IMR-90 (cell line): ENCODE measurements around the gene LEUTX. TPM values are rescaled to one million over a fixed set of nuclear protein-coding genes. Genes with fewer than 3 reads are reported as not detected.

Experiments
- ATAC-seq: fragments of 200-7000 bp; cut with Tn5 transposase; 2 replicates; pipeline ENCODE4 v1.9.1; 2020; ENCODE audit warnings: low read depth, mild to moderate bottlenecking, moderate library complexity
- BruUV-seq: library from RNA; stranded (reverse); fragments of 400-500 nt; replicated peaks from 2 replicates; lab custom pipeline; 2021; lab: Mats Ljungman, UMichigan
- CTCF ChIA-PET: fragments of 300-600 bp; formaldehyde crosslinking; extraction: SDS; loops from one replicate; lab custom pipeline; 2021; ENCODE audit warnings: antibody characterized with exemption; lab: Yijun Ruan, JAX
- POLR2A ChIA-PET: fragments of 300-600 bp; sonication (Branson Sonifier 250); formaldehyde crosslinking; loops from one replicate; lab custom pipeline; 2022; ENCODE audit warnings: antibody characterized with exemption; ENCODE audit not compliant: unreplicated experiment; lab: Charles Lee
- DNase-seq: peaks from one replicate; pipeline ENCODE4 v3.0.0; 2013
- H2AFZ ChIP-seq: replicated peaks from 2 replicates; pipeline ENCODE3; 2013; ENCODE audit warnings: low read length, mild to moderate bottlenecking; ENCODE audit not compliant: poor library complexity
- H2AK5ac ChIP-seq: 2 replicates; pipeline ENCODE4 v1.6.1; 2013; ENCODE audit warnings: low read depth, low read length, inconsistent platforms
- H2AK9ac ChIP-seq: replicated peaks from 2 replicates; pipeline ENCODE3; 2013; ENCODE audit warnings: mild to moderate bottlenecking, low read depth, low read length, moderate library complexity; ENCODE audit not compliant: poor library complexity
- H2BK120ac ChIP-seq: 2 replicates; pipeline ENCODE4 v1.6.1; 2013; ENCODE audit warnings: low read depth, low read length, inconsistent platforms
- H2BK15ac ChIP-seq: 3 replicates; pipeline ENCODE4 v1.6.1; 2013; ENCODE audit warnings: low read depth, low read length, inconsistent platforms
- H2BK20ac ChIP-seq: 2 replicates; pipeline ENCODE4 v1.6.1; 2013; ENCODE audit warnings: low read depth, mild to moderate bottlenecking, inconsistent platforms, low read length, moderate library complexity
- H2BK5ac ChIP-seq: 2 replicates; pipeline ENCODE4 v1.6.1; 2013; ENCODE audit warnings: mild to moderate bottlenecking, low read depth, low read length, inconsistent platforms; ENCODE audit not compliant: poor library complexity, severe bottlenecking
- H3K14ac ChIP-seq: replicated peaks from 2 replicates; pipeline ENCODE4 v1.6.1; 2013; ENCODE audit warnings: low read depth, low read length, inconsistent platforms
- H3K18ac ChIP-seq: 2 replicates; pipeline ENCODE4 v1.6.1; 2013; ENCODE audit warnings: low read depth, low read length, control low read depth
- H3K23ac ChIP-seq: 2 replicates; pipeline ENCODE4 v1.6.1; 2013; ENCODE audit warnings: low read depth, low read length, inconsistent platforms
- H3K27ac ChIP-seq: 2 replicates; pipeline ENCODE4 v1.5.1; 2013; ENCODE audit warnings: mild to moderate bottlenecking, control low read depth, low read length; ENCODE audit not compliant: insufficient read depth
- H3K27me3 ChIP-seq: 2 replicates; pipeline ENCODE4 v1.6.1; 2013; ENCODE audit warnings: low read length; ENCODE audit not compliant: control insufficient read depth, insufficient read depth
- H3K36me3 ChIP-seq: 2 replicates; pipeline ENCODE4 v1.6.1; 2013; ENCODE audit warnings: low read length, mixed read lengths; ENCODE audit not compliant: control insufficient read depth, insufficient read depth
- H3K4ac ChIP-seq: 2 replicates; pipeline ENCODE4 v1.6.1; 2013; ENCODE audit warnings: low read depth, low read length, inconsistent platforms
- H3K4me1 ChIP-seq: 2 replicates; pipeline ENCODE4 v1.6.1; 2013; ENCODE audit warnings: low read length, mixed read lengths; ENCODE audit not compliant: control insufficient read depth, insufficient read depth
- H3K4me2 ChIP-seq: 2 replicates; pipeline ENCODE4 v1.6.1; 2013; ENCODE audit warnings: low read depth, mild to moderate bottlenecking, control low read depth, low read length, moderate library complexity
- H3K4me3 ChIP-seq: 2 replicates; pipeline ENCODE4 v1.5.1; 2013; ENCODE audit warnings: low read depth, mild to moderate bottlenecking, control low read depth, low read length, moderate library complexity; ENCODE audit not compliant: insufficient read depth
- H3K56ac ChIP-seq: 2 replicates; pipeline ENCODE4 v1.6.1; 2013; ENCODE audit warnings: low read length, inconsistent platforms; ENCODE audit not compliant: insufficient read depth; ENCODE audit errors: extremely low read depth
- H3K79me1 ChIP-seq, 2 experiments: 2 replicates each; pipeline ENCODE4 v1.6.1; 2013; ENCODE audit warnings: low read length in 2 of 2, inconsistent platforms in 1 of 2, low read depth in 1 of 2
- H3K9ac ChIP-seq: 2 replicates; pipeline ENCODE4 v1.6.1; 2013; ENCODE audit warnings: low read depth, low read length, control low read depth
- H3K9me1 ChIP-seq: 2 replicates; pipeline ENCODE4 v1.6.1; 2013; ENCODE audit warnings: low read length, inconsistent platforms; ENCODE audit not compliant: insufficient read depth
- H3K9me3 ChIP-seq: 2 replicates; pipeline ENCODE4 v1.6.1; 2013; ENCODE audit warnings: low read length; ENCODE audit not compliant: control insufficient read depth, insufficient read depth
- H4K20me1 ChIP-seq: 2 replicates; pipeline ENCODE4 v1.6.1; 2013; ENCODE audit warnings: low read length, inconsistent platforms; ENCODE audit not compliant: insufficient read depth
- H4K5ac ChIP-seq: 2 replicates; pipeline ENCODE4 v1.6.1; 2013; ENCODE audit warnings: mild to moderate bottlenecking, low read depth, low read length, control low read depth
- H4K8ac ChIP-seq, 2 experiments: 2 replicates each; pipeline ENCODE4 v1.6.1; 2013; ENCODE audit warnings: low read depth in 2 of 2, low read length in 2 of 2, control low read depth in 1 of 2, inconsistent platforms in 1 of 2
- H4K91ac ChIP-seq: 2 replicates; pipeline ENCODE4 v1.6.1; 2013; ENCODE audit warnings: low read depth, low read length, inconsistent platforms; ENCODE audit not compliant: insufficient read depth
- BHLHE40 ChIP-seq: fragments of 150-350 bp; IDR thresholded peaks from 2 replicates; pipeline ENCODE4 v1.6.1; 2016; ENCODE audit warnings: mild to moderate bottlenecking, low read depth, low read length
- CEBPB ChIP-seq: IDR thresholded peaks from 2 replicates; pipeline ENCODE4 v1.6.1; 2012; ENCODE audit warnings: low read depth, low read length, improper control_type of control experiment
- FOS ChIP-seq: fragments of 150-350 bp; IDR thresholded peaks from 2 replicates; pipeline ENCODE4 v1.6.1; 2016; ENCODE audit warnings: low read depth, low read length
- MAFK ChIP-seq: IDR thresholded peaks from 2 replicates; pipeline ENCODE4 v1.6.1; 2012; ENCODE audit warnings: low read depth, low read length, improper control_type of control experiment
- MAZ ChIP-seq: IDR thresholded peaks from 2 replicates; pipeline ENCODE4 v1.6.1; 2012; ENCODE audit warnings: low read depth, mild to moderate bottlenecking, low read length, improper control_type of control experiment, moderate library complexity, borderline replicate concordance
- RAD21 ChIP-seq: IDR thresholded peaks from 2 replicates; pipeline ENCODE4 v1.6.1; 2012; ENCODE audit warnings: low read length, improper control_type of control experiment
- RCOR1 ChIP-seq: IDR thresholded peaks from 2 replicates; pipeline ENCODE4 v1.6.1; 2012; ENCODE audit warnings: mild to moderate bottlenecking, low read length, improper control_type of control experiment; ENCODE audit not compliant: insufficient replicate concordance
- RFX5 ChIP-seq: IDR thresholded peaks from 2 replicates; pipeline ENCODE4 v1.8.0; 2012; ENCODE audit warnings: low read depth, mild to moderate bottlenecking, low read length, moderate library complexity
- SMC3 ChIP-seq: fragments of 150-350 bp; IDR thresholded peaks from 2 replicates; pipeline ENCODE4 v1.6.1; 2016; ENCODE audit warnings: low read depth, mild to moderate bottlenecking, antibody characterized with exemption, low read length, moderate library complexity
- WGBS, 2 experiments: methylation state at CpG; one replicate each; pipeline versions ENCODE4 v1.1.5 to v1.1.7; 2013; ENCODE audit warnings: missing lambda C conversion rate in 2 of 2; ENCODE audit not compliant: insufficient read length in 1 of 2; ENCODE audit errors: extremely low coverage in 2 of 2; 5-methylcytosine and 5-hydroxymethylcytosine counted together
- dilution Hi-C: fragments of 300-500 bp; cut with HindIII; formaldehyde crosslinking; loops from one replicate; pipeline ENCODE4 v1.14.3; 2018; ENCODE audit warnings: low sequenced_read_pairs; ENCODE audit not compliant: unreplicated experiment
- in situ Hi-C: fragments of 300-500 bp; cut with MboI; formaldehyde crosslinking; loops from 3 replicates; pipeline ENCODE4 v1.14.3; 2019; ENCODE audit warnings: low sequenced_read_pairs, inconsistent platforms, mixed read lengths
- intact Hi-C: fragments of 100-400 bp; cut with micrococcal nuclease; formaldehyde crosslinking; loops from 2 replicates; pipeline ENCODE4 v1.10.0; 2022
- polyA plus RNA-seq, 3 experiments: library from polyadenylated mRNA; depleted of rRNA; stranded (reverse); fragments of >200 nt; gene quantifications; 2 replicates each; pipeline ENCODE4 v1.2.3, GENCODE V29; 2012; ENCODE audit warnings: low replicate concordance in 1 of 3
- total RNA-seq: library from RNA; depleted of rRNA; stranded (reverse); fragments of >200 nt; gene quantifications from 2 replicates; pipeline ENCODE4 v1.2.3, GENCODE V29; 2012
- TF ChIP-seq, protein P1 (sequence below): fragments of 150-350 bp; IDR thresholded peaks from 2 replicates; pipeline ENCODE4 v1.6.1; 2016; ENCODE audit warnings: low read depth, mild to moderate bottlenecking, low read length, moderate library complexity, borderline replicate concordance
- TF ChIP-seq, protein P2 (sequence below): fragments of 150-350 bp; IDR thresholded peaks from 2 replicates; pipeline ENCODE4 v1.6.1; 2017; ENCODE audit warnings: mild to moderate bottlenecking, antibody characterized with exemption, low read length, low read depth

Gene LEUTX
- total and polyA plus RNA-seq, 2 of the 4 experiments (the other 2 are of a cell fraction): not detected

DNA sequence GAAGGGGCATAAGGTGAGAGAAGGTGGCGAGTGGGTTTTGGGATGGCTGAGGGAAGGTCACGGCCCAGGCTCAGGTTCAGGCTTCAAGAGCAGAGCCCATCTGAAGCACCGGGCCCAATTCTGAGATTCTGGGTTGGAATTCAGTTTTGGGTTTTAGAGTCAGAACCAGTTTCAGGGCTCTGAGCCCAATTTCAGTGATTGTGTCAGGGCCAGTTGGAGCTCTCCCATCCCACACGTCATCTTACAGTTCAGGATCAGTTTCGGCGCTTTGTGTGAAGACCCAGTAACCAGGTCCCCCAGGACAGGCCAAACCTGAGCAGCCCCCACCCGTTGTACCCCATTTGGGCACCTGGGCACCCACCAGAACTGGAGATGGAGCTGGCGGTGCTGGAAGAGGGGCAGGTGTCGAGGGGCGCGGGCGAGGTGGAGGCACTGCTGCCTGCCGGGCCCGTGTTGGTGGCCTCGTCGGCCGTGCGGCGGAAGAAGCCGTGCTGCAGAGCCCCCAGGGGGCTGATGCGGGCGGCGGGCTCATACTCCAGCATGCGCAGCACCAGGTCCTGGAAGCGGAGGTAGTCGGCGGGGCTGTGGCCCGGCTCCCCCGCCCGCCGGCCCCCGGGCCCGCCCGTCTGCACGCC lies 47.8 kb downstream of the LEUTX start:
- no peaks in the 10 kb centered on the region for H3K9me3 ChIP-seq
- H2BK20ac ChIP-seq: no peak overlapping the region
- POLR2A ChIA-PET: no interaction called here
- CTCF ChIA-PET: no interaction called here
- H3K4me1 ChIP-seq: peaks cover 7% of the 10 kb centered on the region
- H2AK5ac ChIP-seq: no peak overlapping the region
- H3K4me2 ChIP-seq: no peak overlapping the region
- H3K36me3 ChIP-seq: peaks cover 36% of the 10 kb centered on the region
- H2AK9ac ChIP-seq: peak overlapping the region; percentile 20
- H4K91ac ChIP-seq: no peak overlapping the region
- H3K4ac ChIP-seq: no peak overlapping the region
- TF ChIP-seq, protein P1, sequence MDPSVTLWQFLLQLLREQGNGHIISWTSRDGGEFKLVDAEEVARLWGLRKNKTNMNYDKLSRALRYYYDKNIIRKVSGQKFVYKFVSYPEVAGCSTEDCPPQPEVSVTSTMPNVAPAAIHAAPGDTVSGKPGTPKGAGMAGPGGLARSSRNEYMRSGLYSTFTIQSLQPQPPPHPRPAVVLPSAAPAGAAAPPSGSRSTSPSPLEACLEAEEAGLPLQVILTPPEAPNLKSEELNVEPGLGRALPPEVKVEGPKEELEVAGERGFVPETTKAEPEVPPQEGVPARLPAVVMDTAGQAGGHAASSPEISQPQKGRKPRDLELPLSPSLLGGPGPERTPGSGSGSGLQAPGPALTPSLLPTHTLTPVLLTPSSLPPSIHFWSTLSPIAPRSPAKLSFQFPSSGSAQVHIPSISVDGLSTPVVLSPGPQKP: no peak
- TF ChIP-seq RCOR1 (no peak), MAZ (no peak), RFX5 (no peak), BHLHE40 (no peak), CEBPB (no peak), FOS (no peak), RAD21 (no peak), MAFK (no peak), SMC3 (no peak)
- TF ChIP-seq, protein P2, sequence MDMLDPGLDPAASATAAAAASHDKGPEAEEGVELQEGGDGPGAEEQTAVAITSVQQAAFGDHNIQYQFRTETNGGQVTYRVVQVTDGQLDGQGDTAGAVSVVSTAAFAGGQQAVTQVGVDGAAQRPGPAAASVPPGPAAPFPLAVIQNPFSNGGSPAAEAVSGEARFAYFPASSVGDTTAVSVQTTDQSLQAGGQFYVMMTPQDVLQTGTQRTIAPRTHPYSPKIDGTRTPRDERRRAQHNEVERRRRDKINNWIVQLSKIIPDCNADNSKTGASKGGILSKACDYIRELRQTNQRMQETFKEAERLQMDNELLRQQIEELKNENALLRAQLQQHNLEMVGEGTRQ: no peak
- no peak overlapping the region for H4K5ac ChIP-seq
- no peak overlapping the region for H2BK120ac ChIP-seq
- no peak overlapping the region for H2BK5ac ChIP-seq
- dilution Hi-C loops: no loop called here
- H3K9ac ChIP-seq: no peak overlapping the region
- intact Hi-C loops: no loop called here
- H2AFZ ChIP-seq: no peak overlapping the region
- in situ Hi-C loops: loop anchor here (25.0 kb wide), 1 partner anchor 389 kb away; the partner anchor contains the start of genes RPS16 and SUPT5H
- no peak overlapping the region for H3K4me3 ChIP-seq
- no peaks in the 10 kb centered on the region; the same call in 1 of the 2 replicates for H4K20me1 ChIP-seq
- H3K23ac ChIP-seq: no peak overlapping the region
- H3K14ac ChIP-seq: no peak overlapping the region
- H4K8ac ChIP-seq: no peak overlapping the region
- no peak for DNase-seq
- H3K79me1 ChIP-seq: peaks cover 8 to 26% of the 10 kb centered on the region in 2 experiments
- 90% methylated on average over 2 of the region's 35 CpGs; no CpG with 5 or more reads in 1 of the 2 experiments for WGBS, 2 experiments
- no peak for ATAC-seq
- H2BK15ac ChIP-seq: no peak overlapping the region
- H3K9me1 ChIP-seq: peaks cover 13% of the 10 kb centered on the region; the same call in 1 of the 2 replicates
- no TSS peak for BruUV-seq
- H3K56ac ChIP-seq: no peak overlapping the region
- H3K27ac ChIP-seq: no peak overlapping the region
- H3K18ac ChIP-seq: no peak overlapping the region
- H3K27me3 ChIP-seq: no peaks in the 10 kb centered on the region
